GM11168 (cell line): ENCODE results near the gene NMRK2.
"Not testable (repeated sequence)": the region's sequence is repeated elsewhere in the genome, so short reads cannot be mapped to it uniquely, and the experiment has no call there.

Source experiments
- in situ Hi-C: fragments of 300-500 bp; cut with MboI; formaldehyde crosslinking; loops from one replicate; pipeline ENCODE4 v1.12.0; 2022; ENCODE audit warnings: low sequenced_read_pairs; ENCODE audit not compliant: unreplicated experiment

Gene NMRK2, protein sequence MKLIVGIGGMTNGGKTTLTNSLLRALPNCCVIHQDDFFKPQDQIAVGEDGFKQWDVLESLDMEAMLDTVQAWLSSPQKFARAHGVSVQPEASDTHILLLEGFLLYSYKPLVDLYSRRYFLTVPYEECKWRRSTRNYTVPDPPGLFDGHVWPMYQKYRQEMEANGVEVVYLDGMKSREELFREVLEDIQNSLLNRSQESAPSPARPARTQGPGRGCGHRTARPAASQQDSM

DNA sequence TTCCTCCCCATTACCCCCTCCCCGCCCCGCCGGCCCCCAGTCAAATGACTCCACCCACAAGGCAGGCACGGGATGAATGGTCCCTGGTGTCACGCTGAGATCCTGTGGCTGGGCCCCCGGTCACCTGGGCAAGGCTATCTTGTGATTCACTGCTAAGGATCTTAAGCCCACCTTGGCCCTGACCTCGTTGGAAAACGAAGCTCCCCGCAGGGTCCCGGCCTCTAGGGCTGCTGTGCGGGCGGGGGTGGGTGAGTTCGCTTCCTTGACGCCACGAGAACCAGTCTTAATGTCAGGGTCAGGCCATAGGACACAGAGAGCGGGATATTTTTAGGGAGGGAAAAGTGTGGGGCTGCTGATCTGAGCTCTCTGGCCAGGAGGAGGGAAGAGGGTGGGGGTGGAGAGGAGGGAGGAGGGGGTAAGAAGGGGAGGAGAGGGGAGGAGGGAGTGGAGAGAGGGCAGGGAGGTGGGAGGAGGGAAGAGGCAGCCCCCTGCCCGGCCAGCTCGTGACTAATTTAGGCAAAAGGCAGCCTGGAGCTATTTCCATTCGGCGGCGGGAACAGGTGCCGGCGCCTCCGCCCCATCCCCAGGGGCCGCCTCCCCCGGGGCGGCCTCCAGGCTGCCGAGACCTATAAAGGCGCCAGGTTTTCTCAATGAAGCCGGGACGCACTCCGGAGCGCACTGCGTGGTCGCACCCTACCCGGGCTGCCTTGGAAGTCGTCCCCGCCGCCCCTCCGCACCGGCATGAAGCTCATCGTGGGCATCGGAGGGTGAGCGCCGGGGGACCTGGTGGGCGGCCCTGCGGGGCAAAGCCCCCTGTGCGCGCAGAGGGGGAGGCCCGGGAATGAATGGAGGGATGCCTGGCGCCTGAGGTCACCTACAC is at the start of gene NMRK2:
Gene NMRK2, plus strand, starts transcription at position 139 of the 880 bp plus-strand sequence. Its CDS starts 603 bp downstream, at position 742.
- in situ Hi-C loops: no loop called here

DNA sequence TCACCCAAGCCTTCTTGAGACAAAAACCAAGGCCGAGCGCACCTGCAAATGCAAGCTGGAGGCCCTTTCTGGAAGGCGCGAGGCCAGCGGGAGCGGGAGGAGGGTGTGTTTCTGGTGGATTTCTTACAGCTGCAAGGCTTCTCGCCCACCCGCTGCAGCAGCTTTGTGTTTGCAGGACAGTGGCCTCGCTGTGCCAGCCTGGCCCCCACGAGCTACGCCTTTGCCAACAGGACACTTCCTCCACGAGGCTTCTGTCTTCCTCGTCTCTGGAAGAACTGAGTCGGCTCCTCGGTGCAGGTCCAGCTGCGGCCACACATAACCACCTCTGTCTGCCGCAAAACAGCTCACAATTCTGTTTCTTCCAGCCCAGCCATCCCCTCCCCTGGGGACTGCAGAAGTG is 42.3 kb upstream of the NMRK2 start:
- in situ Hi-C loops: no loop called here

DNA sequence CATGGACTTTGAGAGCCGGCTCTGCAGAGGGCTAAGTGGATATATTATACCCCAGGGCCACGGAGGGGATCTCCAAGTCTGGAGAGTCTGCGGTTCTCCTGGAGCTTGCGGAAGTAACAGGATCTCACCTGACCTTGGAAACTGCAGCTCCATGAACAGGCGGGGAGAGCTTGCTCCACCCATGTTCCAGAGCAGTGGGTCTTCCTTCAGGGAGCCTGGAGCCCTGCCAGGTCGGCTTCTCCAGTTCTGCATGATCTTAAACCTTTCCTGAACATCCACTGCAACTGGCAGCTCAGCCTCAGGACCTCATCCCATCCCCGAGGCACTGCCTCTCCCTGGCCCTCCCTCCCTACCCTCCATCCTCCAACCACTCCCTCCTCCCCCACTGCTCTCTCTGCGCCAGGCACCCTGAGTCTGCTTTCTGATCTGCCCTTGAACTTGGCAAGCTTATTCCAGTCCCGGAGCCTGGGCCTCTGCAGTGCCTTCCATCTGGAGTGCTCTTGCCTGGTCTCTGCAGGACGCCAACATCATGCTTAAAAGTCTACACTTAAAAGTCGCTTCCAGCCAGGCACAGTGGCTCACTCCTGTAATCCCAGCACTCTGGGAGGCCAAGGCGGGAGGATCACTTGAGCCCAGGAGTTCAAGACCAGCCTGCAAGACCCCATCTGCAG is 39.2 kb upstream of the NMRK2 start:
- in situ Hi-C loops: no loop called here

DNA sequence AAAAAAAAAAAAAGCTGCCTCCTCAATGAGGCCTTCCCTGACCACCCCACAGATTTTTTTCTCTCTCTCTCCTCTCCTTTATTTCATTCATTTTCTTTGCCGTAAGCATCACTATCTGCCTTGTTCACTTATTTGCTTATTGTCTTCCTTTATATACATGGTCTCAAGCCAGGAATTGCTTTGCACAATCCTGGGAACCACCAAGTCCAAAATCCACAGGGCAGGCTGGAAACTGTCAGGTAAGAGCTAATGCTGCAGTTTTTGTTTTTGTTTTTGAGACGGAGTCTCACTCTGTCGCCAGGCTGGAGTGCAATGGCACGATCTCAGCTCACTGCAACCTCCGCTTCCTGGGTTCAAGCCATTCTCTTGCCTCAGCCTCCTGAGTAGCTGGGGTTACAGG is 37.9 kb upstream of the NMRK2 start:
- in situ Hi-C loops: not testable (repeated sequence)

DNA sequence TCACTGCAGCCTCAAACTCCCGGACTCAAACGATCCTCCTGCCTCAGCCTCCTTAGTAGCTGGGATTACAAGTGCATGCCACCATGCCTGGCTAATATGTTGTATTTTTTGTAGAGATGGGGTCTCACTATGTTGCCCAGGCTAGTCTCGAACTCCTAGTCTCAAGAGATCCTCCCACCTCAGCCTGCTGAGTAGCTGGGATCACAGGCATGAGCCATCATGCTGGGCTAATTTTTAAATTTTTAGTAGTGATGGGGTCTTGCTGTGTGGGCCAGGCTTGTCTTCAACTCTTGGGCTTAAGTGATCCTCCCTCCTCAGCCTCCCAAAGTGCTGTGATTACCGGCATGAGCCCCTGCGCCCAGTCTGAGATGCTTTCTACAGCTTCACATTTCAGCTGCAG is 37.1 kb upstream of the NMRK2 start:
- in situ Hi-C loops: no loop called here

DNA sequence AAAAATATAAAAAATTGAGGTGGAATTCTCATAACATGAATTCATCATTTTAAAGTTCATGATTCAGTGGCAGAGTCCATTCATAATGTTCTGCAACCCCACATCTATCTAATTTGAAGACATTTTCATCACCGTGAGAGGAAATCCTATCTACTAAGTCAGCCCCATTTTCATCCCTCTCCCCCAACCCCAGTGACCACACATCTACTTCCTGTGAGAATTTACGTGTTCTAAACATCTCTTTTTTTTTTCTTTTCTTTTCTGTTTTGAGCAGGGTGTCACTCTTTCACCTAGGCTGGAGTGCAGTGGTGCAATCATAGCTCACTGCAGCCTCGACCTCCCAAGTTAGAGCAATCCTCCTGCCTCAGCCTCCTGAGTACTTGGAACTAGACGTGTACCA is 34.9 kb upstream of the NMRK2 start:
- in situ Hi-C loops: no loop called here

DNA sequence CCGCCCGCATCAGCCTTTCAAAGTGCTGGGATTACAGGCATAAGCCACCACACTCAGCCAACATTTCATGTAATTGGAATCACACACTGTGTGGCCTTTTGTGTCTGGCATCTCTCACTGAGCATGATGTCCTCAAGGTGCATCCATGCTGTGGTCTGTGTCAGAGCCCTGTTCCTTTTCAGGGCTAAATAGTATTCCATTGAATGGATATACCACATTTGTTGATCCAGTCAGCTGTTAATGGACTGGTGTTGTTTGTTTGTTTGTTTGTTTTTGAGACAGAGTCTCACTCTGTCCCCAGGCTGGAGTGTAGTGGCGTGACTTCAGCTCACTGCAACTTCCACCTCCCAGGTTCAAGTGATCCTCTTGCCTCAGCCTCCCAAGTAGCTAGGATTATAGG is 34.4 kb upstream of the NMRK2 start:
- in situ Hi-C loops: no loop called here

DNA sequence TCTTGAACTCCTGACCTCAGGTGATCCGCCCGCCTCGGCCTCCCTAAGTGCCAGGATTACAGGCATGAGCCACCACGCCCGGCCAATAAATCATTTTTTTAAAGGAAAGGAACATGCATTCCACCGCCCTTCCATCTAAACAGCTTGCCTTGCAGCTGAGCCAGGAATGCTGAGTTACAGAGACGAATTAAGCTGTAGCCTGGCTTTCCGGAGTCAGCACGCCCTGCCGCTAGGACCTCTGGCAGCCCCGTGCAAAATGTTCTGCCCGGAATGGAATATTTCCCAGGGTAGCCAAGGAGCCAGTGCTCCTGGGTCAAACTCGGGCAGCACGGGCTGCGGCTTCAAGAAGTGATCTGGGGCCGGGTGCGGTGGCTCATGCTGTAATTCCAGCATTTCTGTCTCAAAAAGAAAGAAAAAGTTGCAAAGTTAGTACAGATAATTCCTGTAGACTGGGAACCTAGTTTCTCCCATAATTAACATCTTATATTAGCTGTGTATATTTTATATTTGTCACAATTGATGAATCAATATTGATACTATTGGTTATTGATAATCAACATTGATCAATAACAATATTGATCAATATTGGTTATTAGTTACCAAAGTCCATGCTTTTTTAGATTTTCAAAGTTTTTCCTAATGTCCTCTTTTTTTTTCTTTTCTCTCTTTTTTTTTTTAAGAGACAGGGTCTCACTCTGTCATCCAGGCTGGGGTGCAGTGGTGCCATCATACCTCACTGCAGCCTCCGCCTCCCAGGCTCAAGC is 33.2 kb upstream of the NMRK2 start:
- in situ Hi-C loops: no loop called here

DNA sequence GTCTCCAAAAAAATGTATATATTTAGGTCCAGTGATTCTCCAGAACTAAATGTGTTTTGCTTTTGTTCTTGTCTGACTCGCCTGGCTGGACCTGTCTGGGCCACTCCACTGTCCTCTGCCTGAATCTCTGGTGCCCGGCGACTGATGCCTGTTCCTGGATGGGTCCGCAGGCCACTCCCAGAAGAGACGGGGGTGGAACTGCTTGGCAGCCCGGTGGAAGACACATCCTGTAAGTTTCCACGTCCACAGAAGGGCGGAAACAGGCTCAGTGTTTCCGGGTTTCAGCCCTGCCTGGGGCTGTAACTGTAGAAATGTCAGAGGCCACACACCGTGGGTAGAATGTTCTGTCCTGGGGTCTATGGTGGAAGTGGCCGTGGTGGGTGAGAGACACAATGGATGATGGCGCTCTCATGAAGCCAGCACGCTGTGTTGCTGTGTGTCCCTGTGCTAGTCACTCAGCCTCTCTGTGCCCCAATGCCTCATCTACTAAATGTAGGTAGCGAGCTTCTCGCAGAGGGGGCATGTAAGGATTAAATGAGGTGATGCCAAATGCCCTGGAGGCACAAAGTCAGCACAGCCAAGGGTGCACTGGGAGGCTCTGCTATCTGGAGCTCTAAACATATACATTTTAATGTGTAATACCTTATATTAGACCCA is 30.4 kb upstream of the NMRK2 start:
- in situ Hi-C loops: no loop called here

DNA sequence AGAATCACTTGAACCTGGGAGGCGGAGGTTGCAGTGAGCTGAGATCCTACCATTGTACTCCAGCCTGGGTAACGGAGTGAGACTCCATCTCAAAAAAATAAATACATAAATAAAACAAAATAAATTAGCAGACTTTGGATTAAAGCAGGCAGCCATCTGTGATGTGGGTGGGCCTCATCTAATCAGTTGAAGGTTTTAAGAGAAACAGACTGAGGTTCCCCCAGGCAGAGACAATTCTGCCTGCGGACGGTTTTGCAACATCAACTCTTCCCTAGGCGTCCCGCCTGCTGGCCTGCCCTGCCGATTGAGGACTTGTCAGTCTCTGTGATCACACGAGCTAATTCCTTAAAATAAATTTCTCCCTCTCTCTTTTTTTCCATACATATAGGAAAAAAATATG is 28.6 kb upstream of the NMRK2 start:
- in situ Hi-C loops: no loop called here

DNA sequence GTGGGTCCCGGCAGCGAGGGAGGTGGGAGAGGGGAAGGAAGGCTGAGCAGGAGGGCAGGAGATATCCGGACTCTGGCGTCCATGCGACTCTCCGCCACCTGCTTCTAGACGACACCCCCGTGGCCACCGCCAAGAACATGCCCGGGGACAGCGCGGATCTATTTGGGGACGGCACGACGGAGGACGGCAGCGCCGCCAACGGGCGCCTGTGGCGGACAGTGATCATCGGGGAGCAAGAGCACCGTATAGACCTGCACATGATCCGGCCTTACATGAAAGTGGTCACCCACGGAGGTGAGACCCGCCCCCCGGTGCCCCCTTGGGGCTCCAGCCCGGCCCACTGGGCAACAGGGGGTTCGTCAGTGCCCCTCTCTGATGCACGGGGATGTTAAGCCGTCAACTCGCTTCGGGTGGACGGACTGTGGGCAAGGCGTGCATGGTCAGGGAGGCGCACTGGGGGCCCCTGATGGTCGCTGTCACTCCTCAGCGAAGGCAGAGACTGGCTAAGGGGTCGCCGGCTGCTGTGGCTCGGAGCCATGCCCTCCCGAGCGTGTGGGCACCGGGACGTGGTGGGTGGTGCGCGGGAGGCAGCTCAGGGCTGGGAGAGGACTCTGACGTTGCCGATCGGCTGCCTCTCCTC is 25.1 kb upstream of the NMRK2 start:
- in situ Hi-C loops: no loop called here

DNA sequence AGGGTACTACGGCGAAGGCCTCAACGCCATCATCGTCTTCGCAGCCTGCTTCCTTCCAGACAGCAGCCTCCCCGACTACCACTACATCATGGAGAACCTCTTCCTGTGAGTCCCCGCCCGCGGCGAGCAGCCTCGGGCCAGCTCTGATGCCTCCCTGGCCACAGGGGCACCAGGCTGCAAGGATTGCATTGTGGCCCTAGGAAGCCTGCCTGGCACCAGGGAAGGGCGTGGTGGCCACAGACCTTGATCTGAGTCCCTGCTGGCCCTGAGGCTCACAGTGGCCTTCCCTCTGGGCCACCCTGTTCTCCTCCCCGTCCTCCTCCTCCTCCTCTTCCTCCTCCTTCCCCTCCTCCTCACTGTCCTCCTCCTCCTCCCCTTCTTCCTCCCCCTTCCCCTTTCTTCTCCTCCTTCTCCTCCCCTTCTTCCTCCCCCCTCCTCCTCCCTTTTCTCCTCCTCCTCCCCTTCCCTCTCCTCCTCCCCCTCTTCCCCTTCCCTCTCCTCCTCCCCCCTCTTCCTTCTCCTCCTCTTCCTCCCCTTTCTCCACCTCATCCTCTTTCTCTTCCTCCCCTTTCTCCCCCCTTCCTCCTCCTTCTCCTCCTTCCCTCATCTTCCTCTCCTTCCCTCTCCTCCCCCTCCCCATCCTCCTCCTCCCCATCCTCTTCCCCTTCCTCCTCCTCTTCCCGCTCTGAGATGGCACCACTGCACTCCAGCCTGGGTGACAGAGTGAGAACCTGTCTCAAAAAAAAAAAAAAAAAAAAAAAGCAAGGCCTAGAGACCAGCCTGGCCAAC is 24.4 kb upstream of the NMRK2 start:
- in situ Hi-C loops: no loop called here

DNA sequence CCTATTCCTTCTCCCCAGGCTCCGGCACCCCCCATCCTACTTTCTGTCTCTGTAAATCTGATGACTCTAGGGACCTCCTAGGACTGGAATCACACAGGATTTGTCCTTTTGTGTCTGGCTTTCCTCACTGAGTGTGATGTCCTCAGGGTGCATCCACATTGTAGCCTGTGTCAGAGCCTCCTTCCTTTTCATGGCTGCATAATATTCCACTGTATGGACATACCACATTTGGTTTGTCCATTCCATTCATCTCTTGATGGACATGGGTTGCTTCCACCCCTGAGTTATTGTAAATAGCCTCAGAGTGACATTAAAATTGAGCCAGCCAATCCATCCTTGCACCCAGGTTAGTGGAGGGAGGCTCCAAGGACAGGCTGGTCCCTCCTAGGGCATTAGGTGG is 22.8 kb upstream of the NMRK2 start:
- in situ Hi-C loops: no loop called here

DNA sequence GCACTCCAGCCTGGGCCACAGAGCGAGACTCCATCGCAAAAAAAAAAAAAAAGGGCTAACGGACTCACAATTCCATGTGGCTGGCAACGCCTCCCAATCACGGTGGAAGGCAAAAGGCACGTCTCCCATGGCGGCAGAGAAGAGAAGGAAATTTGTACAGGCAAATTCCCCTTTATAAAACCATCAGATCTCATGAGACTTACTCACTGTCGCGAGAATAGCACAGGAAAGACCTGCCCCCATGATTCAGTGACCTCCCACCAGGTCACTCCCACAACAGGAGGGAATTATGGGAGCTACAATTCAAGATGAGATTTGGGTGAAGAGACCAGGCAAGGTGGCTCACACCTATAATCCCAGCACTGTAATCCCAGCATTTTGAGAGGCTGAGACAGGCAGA is 18.7 kb upstream of the NMRK2 start:
- in situ Hi-C loops: no loop called here

DNA sequence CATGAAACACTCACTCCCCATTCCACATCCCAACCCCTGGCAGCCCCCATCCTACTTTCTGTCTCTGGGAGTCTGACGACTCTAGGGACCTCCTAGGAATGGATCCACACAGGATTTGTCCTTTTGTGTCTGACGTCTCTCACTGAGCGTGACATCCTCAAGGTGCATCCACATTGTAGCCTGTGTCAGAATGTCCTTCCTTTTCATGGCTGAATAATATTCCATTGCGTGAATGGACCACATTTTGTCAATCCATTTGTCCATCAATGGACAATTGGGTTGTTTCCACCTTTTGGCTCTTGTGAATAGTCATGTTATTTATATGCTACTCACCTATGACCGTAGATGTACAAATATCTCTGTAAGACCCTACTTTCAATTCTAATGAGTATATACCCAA is 16.8 kb upstream of the NMRK2 start:
- in situ Hi-C loops: no loop called here

DNA sequence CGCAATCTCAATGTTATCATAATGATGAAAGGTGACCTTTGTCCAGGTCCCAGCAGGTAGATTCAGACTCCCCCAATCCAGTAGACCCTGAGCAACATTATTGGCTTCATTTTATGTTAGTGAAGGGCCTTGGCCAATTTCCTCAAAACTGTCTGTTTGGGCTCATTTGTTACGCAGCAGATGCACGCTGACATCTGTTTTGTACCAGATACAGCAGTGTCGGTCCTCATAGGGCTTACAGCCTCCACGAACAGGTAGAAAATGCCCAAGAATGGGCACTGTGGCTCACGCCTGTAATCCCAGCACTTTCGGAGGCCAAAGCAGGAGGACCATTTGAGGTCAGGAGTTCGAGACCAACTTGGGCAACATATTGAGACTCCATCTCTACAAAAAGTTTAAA is 13.1 kb upstream of the NMRK2 start:
- in situ Hi-C loops: no loop called here

DNA sequence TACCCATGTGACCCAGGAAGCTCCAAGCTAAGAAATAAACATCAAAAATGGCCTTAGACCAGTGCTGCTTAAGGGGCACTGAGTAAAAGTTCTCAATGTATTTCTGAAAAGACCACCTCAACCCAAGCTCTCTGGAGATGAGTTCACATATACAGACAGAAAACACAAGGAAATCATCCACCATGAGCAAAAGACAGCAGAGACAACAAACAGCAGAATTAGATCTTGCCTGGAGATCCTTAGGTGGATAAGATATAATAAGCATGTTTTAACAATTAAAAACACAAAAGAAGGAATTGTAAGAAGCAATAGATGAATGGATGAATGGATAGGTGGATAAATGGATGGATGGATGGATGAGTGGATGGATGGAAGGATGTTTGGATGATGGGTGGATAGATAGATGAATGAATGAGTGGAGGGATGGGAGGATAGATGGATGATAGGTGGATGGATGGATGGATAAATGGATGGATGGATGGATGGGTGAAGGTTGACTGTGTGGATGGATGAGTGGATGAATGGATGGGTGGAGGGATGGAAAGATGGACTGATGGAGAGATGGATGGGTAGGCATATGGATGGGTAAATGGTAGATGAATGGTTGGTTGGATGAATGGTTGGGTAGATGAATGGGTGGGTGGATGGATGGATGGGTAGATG is 9.6 kb upstream of the NMRK2 start:
- in situ Hi-C loops: no loop called here

DNA sequence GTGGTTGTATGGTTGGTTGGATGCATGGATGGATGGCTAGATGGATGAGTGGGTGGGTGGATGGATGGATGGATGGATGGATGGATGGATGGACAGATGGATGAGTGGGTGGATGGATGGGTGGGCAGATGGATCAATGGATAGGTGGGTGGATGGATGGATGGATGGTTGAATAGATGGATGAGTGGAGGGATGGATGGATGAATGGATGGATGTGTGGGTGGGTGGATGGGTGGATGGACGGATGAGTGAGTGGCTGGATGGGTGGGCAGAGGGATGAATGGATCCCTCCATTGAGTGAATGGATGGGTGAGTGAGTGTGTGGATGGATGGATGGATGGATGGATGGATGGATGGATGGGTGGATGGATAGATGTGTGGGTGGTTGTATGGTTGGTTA is 9.0 kb upstream of the NMRK2 start:
- in situ Hi-C loops: no loop called here
